Thyroid gland (tissue), 4 donors: Measurements from ENCODE around the gene AIP.

Experiments
- CTCF ChIP-seq, 6 experiments: fragments of 200-600 bp in 3 of 6; fragments of 450-650 bp in 3 of 6; sonication (generic) in 3 of 6; IDR thresholded peaks; one replicate each; pipeline ENCODE4 v1.5.1; 2016 to 2019; ENCODE audit warnings: antibody characterized with exemption in 6 of 6, mild to moderate bottlenecking in 2 of 6, inconsistent platforms in 1 of 6, moderate library complexity in 1 of 6
- POLR2A ChIP-seq, 2 donors: fragments of 450-650 bp; IDR thresholded peaks; one replicate each; pipeline ENCODE4 v1.6.1; 2017; ENCODE audit warnings: antibody characterized with exemption in 2 of 2, mild to moderate bottlenecking in 2 of 2, moderate library complexity in 1 of 2

- TF ChIP-seq CTCF (IDR thresholded peaks at IDR 0.05) = no peak
- no peak for TF ChIP-seq POLR2A (IDR thresholded peaks at IDR 0.05)
These were observed 48.4 kb upstream of the AIP start for GRCh38 chr11:67434395-67434881.
